Measurements from ENCODE around the gene TMPRSS11B. TPM values are rescaled to one million over a fixed set of nuclear protein-coding genes. Genes with fewer than 3 reads are reported as not detected.

TMPRSS11B gene
- total RNA-seq, 1 experiment from 2014 or later, result not detected

GRCh38 chr4:68193194-68193593 lies 52.3 kb downstream of the TMPRSS11B start:
- Histone ChIP-seq H4K20me1 (ENCODE audit: low read length) (no peaks in the 10 kb centered on the region), H2AFZ (ENCODE audit: low read length) (no peak overlapping the region), H3K79me2 (ENCODE audit: low read length) (no peaks in the 10 kb centered on the region), H3K27me3 (ENCODE audit: low read length) (peaks cover 15% of the 10 kb centered on the region; the same call in 1 of the 2 replicates), H3F3A (ENCODE audit: low read length, unreplicated experiment) (no peaks in the 10 kb centered on the region), H3K4me3 (ENCODE audit: low read length) (no peak overlapping the region), H3K36me3 (ENCODE audit: low read depth, low read length) (no peaks in the 10 kb centered on the region), H3K4me2 (ENCODE audit: low read length) (no peak overlapping the region), H3K9me2 (replicated peaks; ENCODE audit: low read length) (no peaks in the 10 kb centered on the region), H3K4me1 (ENCODE audit: insufficient read depth, low read length) (no peaks in the 10 kb centered on the region), H3K9ac (ENCODE audit: low read length) (no peak overlapping the region), H3K27ac (ENCODE audit: low read length) (no peak overlapping the region), H3K9me3 (ENCODE audit: low read length) (no peaks in the 10 kb centered on the region)
- TF ChIP-seq EZH2phosphoT487 (IDR thresholded peaks at IDR 0.05; ENCODE audit: borderline replicate concordance, low read length) (no peak), CTCF (conservative IDR thresholded peaks at IDR 0.05; ENCODE audit: low read depth, low read length) (no peak), EZH2 (IDR thresholded peaks at IDR 0.05; ENCODE audit: low read length, unreplicated experiment) (no peak)
- ChIA-PET POLR2A (ENCODE audit: unreplicated experiment) (no interaction called here), CTCF (no interaction called here)
- DNase-seq, result no peak
- no peak for ATAC-seq
- BruUV-seq (replicated peaks), result no TSS peak
- intact Hi-C loops (cut with micrococcal nuclease), result no loop called here

GRCh38 chr4:68187145-68187544 lies 58.3 kb downstream of the TMPRSS11B start:
- Histone ChIP-seq H3K4me2 (ENCODE audit: low read length) (no peak overlapping the region), H4K20me1 (ENCODE audit: low read length) (no peaks in the 10 kb centered on the region), H3K79me2 (ENCODE audit: low read length) (no peaks in the 10 kb centered on the region), H3K36me3 (ENCODE audit: low read depth, low read length) (no peaks in the 10 kb centered on the region), H3K4me1 (ENCODE audit: insufficient read depth, low read length) (peaks cover 11% of the 10 kb centered on the region), H3K4me3 (ENCODE audit: low read length) (no peak overlapping the region), H3K27me3 (ENCODE audit: low read length) (peaks cover 24% of the 10 kb centered on the region), H2AFZ (ENCODE audit: low read length) (no peak overlapping the region), H3K9me2 (replicated peaks; ENCODE audit: low read length) (no peaks in the 10 kb centered on the region), H3F3A (ENCODE audit: low read length, unreplicated experiment) (no peaks in the 10 kb centered on the region), H3K9me3 (ENCODE audit: low read length) (no peaks in the 10 kb centered on the region), H3K27ac (ENCODE audit: low read length) (no peak overlapping the region), H3K9ac (ENCODE audit: low read length) (no peak overlapping the region)
- no peak for ATAC-seq
- DNase-seq, result no peak
- POLR2A ChIA-PET (ENCODE audit: unreplicated experiment), result no interaction called here
- CTCF ChIA-PET, result no interaction called here
- intact Hi-C loops (cut with micrococcal nuclease), result no loop called here
- no TSS peak for BruUV-seq (replicated peaks)
- TF ChIP-seq CTCF (conservative IDR thresholded peaks at IDR 0.05; ENCODE audit: low read depth, low read length), result no peak
- no peak for TF ChIP-seq EZH2phosphoT487 (IDR thresholded peaks at IDR 0.05; ENCODE audit: borderline replicate concordance, low read length)
- no peak for TF ChIP-seq EZH2 (IDR thresholded peaks at IDR 0.05; ENCODE audit: low read length, unreplicated experiment)

- intact Hi-C loops (cut with micrococcal nuclease), result no loop called here
- ATAC-seq (peak; percentile 63), DNase-seq (peak; percentile 52)
- no peak overlapping the region for H2AFZ ChIP-seq (ENCODE audit: low read length)
- CTCF ChIA-PET, result no interaction called here
- no TSS peak for BruUV-seq (replicated peaks)
- no peak for TF ChIP-seq CTCF (conservative IDR thresholded peaks at IDR 0.05; ENCODE audit: low read depth, low read length)
- no peak for TF ChIP-seq EZH2phosphoT487 (IDR thresholded peaks at IDR 0.05; ENCODE audit: borderline replicate concordance, low read length)
- TF ChIP-seq EZH2 (IDR thresholded peaks at IDR 0.05; ENCODE audit: low read length, unreplicated experiment), result no peak
- H3K27ac ChIP-seq (ENCODE audit: low read length), result no peak overlapping the region
- no peaks in the 10 kb centered on the region for H4K20me1 ChIP-seq (ENCODE audit: low read length)
- no peaks in the 10 kb centered on the region for H3K9me3 ChIP-seq (ENCODE audit: low read length)
- H3K36me3 ChIP-seq (ENCODE audit: low read depth, low read length), result no peaks in the 10 kb centered on the region
- peaks cover 5% of the 10 kb centered on the region for H3F3A ChIP-seq (ENCODE audit: low read length, unreplicated experiment)
- H3K9me2 ChIP-seq (replicated peaks; ENCODE audit: low read length), result no peaks in the 10 kb centered on the region
- H3K79me2 ChIP-seq (ENCODE audit: low read length), result no peaks in the 10 kb centered on the region
- peaks cover 24% of the 10 kb centered on the region for H3K4me1 ChIP-seq (ENCODE audit: insufficient read depth, low read length)
- peaks cover 12% of the 10 kb centered on the region; the same call in 1 of the 2 replicates for H3K27me3 ChIP-seq (ENCODE audit: low read length)
- H3K4me3 ChIP-seq (ENCODE audit: low read length), result no peak overlapping the region
- no peak overlapping the region for H3K9ac ChIP-seq (ENCODE audit: low read length)
- POLR2A ChIA-PET (ENCODE audit: unreplicated experiment), result no interaction called here
- no peak overlapping the region for H3K4me2 ChIP-seq (ENCODE audit: low read length)
Observed at GRCh38 chr4:68184923-68185322, 60.6 kb downstream of the TMPRSS11B start.

Data from PC-3 (cell line).